DOHH2 (cell line): ENCODE results near the gene CCR2.

ENCODE experiments used
- EZH2phosphoT487 ChIP-seq: fragments of 200-600 bp; sonication (generic); IDR thresholded peaks from 2 replicates; pipeline ENCODE4 v1.6.1; 2017; ENCODE audit warnings: borderline replicate concordance, mild to moderate bottlenecking, antibody characterized with exemption, low read length, moderate library complexity, mixed read lengths
- TF ChIP-seq, protein P1 (sequence below): fragments of 200-600 bp; sonication (generic); IDR thresholded peaks from one replicate; pipeline ENCODE4 v1.5.1; 2014; ENCODE audit warnings: antibody characterized with exemption, mild to moderate bottlenecking, low read depth, low read length; ENCODE audit not compliant: poor library complexity, severe bottlenecking

GRCh38 chr3:46375814-46376213 lies 21.9 kb downstream of the CCR2 start:
- TF ChIP-seq, protein P1, sequence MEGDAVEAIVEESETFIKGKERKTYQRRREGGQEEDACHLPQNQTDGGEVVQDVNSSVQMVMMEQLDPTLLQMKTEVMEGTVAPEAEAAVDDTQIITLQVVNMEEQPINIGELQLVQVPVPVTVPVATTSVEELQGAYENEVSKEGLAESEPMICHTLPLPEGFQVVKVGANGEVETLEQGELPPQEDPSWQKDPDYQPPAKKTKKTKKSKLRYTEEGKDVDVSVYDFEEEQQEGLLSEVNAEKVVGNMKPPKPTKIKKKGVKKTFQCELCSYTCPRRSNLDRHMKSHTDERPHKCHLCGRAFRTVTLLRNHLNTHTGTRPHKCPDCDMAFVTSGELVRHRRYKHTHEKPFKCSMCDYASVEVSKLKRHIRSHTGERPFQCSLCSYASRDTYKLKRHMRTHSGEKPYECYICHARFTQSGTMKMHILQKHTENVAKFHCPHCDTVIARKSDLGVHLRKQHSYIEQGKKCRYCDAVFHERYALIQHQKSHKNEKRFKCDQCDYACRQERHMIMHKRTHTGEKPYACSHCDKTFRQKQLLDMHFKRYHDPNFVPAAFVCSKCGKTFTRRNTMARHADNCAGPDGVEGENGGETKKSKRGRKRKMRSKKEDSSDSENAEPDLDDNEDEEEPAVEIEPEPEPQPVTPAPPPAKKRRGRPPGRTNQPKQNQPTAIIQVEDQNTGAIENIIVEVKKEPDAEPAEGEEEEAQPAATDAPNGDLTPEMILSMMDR: no peak
- TF ChIP-seq EZH2phosphoT487: no peak
